Measurements from ENCODE around the gene UNC13C.

- TF ChIP-seq CTCF (IDR thresholded peaks at IDR 0.05 in 2 of 3, conservative IDR thresholded peaks at IDR 0.05 in 1 of 3; ENCODE audit: borderline replicate concordance in 1 of 3, insufficient read depth in 1 of 3, low read depth in 2 of 3, low read length in 2 of 3) (no peak), REST (IDR thresholded peaks at IDR 0.05; ENCODE audit: low read depth) (no peak), EZH2 (IDR thresholded peaks at IDR 0.05) (no peak), POLR2A (IDR thresholded peaks at IDR 0.05; ENCODE audit: borderline replicate concordance, extremely low read depth, insufficient read depth, insufficient read length) (no peak), EGR1 (IDR thresholded peaks at IDR 0.05; ENCODE audit: low read depth) (no peak), EZH2phosphoT487 (IDR thresholded peaks at IDR 0.05; ENCODE audit: borderline replicate concordance) (no peak), SP1 (IDR thresholded peaks at IDR 0.05; ENCODE audit: low read depth) (no peak), RAD21 (IDR thresholded peaks at IDR 0.05; ENCODE audit: low read depth) (no peak), POLR2AphosphoS5 (IDR thresholded peaks at IDR 0.05; ENCODE audit: low read depth, low read length) (no peak), CBX3 (IDR thresholded peaks at IDR 0.05; ENCODE audit: low read depth) (no peak), ATF3 (IDR thresholded peaks at IDR 0.05) (no peak), MAX (IDR thresholded peaks at IDR 0.05) (no peak)
Measured at GRCh38 chr15:54212635-54213034, 234.4 kb downstream of the UNC13C start.

Data from HCT116 (cell line).